Upper lobe of left lung (tissue), 4 donors: ENCODE results near the gene APOM.

Experiments
- CTCF ChIP-seq, 6 experiments: fragments of 450-650 bp in 4 of 6; fragments of 200-600 bp in 2 of 6; sonication (generic) in 2 of 6; IDR thresholded peaks; one replicate each; pipeline ENCODE4 v1.5.1; 2016 to 2019; ENCODE audit warnings: antibody characterized with exemption in 6 of 6
- POLR2A ChIP-seq, 4 donors: fragments of 450-650 bp; IDR thresholded peaks; one replicate each; pipeline ENCODE4 v1.5.1; 2016 to 2017; ENCODE audit warnings: antibody characterized with exemption in 4 of 4, mild to moderate bottlenecking in 2 of 4

- no peak for TF ChIP-seq CTCF (IDR thresholded peaks at IDR 0.05)
- no peak for TF ChIP-seq POLR2A (IDR thresholded peaks at IDR 0.05)
Observed at GRCh38 chr6:31609519-31610406, 45.9 kb upstream of the APOM start.
